Measurements from ENCODE around the gene ROPN1L.
"Not testable (repeated sequence)": the region's sequence is repeated elsewhere in the genome, so short reads cannot be mapped to it uniquely, and the experiment has no call there.

Gene ROPN1L

GRCh38 chr5:10501554-10502075 is 59.9 kb downstream of the ROPN1L start:
- no peak for DNase-seq (ENCODE audit: low spot score)

GRCh38 chr5:10502130-10502529 is 60.5 kb downstream of the ROPN1L start:
- no peak for DNase-seq (ENCODE audit: low spot score)

- DNase-seq (ENCODE audit: low spot score), result no peak
Measured at GRCh38 chr5:10502578-10502977, 60.9 kb downstream of the ROPN1L start.

DNA sequence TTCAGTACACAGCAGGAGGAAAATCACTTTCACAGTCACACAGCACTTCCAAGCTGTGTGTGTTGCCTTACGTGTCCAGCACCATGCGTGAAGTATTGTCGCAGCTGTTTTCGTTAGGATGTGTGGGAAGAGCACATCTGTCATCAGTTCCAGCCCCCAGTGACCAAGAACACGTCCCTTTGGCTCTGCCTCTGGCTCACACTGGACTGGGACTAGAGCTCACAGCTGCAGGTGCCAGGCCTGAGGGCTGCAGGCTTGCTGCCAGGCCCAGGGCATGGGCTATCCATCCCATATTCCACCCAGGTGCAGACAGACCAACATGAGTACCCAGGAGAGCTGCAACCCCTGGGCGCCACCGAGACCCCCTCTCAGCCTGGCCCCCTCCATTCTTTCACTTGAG is 61.6 kb downstream of the ROPN1L start:
- no peak for DNase-seq (ENCODE audit: low spot score)

- DNase-seq (ENCODE audit: low spot score), result no peak
Measured at GRCh38 chr5:10503997-10504793, 62.5 kb downstream of the ROPN1L start.

- no peak for DNase-seq (ENCODE audit: low spot score)
Measured at GRCh38 chr5:10505517-10506095, 63.9 kb downstream of the ROPN1L start.

DNA sequence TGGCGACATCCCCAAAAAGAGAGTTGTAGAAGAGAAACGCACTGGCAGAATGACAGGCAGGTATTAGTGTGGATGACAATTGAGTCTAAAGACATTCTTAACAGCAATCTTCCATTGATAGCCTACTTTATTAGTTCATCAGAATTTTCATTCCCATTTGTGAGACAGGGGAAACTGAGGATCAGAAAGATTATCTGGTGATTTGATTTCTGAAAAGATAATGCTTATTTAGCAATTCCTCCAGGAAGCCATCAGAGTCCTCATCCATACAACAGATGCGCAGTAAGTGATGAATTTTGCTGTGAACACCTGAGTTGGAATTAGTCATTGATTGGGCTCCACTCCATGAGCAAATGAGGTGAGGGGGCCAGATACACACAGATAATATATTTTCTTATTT is 64.9 kb downstream of the ROPN1L start:
- DNase-seq (ENCODE audit: low spot score), result no peak

- no peak for DNase-seq (ENCODE audit: low spot score)
Measured at GRCh38 chr5:10507575-10508096, 66.0 kb downstream of the ROPN1L start.

DNA sequence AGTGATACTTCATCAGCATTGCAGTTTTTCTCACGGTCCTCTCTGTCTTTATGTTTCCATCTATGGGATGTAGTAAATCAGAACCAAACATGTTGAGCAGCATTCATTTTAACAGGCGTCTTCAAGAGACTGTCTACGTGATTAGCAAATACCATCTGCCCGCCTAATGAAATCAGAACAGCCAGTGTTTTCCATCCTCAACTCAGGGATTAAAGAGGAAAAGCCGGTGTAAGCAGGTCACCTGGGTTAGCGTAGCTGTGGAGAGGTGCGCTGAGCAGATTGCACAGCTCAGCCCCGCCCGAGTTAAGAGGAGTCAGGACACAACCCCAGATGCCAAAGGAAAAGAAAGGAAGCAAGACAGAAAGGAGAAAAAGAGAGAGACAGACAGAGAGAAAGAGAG is 67.9 kb downstream of the ROPN1L start:
- DNase-seq (ENCODE audit: low spot score), result no peak

DNA sequence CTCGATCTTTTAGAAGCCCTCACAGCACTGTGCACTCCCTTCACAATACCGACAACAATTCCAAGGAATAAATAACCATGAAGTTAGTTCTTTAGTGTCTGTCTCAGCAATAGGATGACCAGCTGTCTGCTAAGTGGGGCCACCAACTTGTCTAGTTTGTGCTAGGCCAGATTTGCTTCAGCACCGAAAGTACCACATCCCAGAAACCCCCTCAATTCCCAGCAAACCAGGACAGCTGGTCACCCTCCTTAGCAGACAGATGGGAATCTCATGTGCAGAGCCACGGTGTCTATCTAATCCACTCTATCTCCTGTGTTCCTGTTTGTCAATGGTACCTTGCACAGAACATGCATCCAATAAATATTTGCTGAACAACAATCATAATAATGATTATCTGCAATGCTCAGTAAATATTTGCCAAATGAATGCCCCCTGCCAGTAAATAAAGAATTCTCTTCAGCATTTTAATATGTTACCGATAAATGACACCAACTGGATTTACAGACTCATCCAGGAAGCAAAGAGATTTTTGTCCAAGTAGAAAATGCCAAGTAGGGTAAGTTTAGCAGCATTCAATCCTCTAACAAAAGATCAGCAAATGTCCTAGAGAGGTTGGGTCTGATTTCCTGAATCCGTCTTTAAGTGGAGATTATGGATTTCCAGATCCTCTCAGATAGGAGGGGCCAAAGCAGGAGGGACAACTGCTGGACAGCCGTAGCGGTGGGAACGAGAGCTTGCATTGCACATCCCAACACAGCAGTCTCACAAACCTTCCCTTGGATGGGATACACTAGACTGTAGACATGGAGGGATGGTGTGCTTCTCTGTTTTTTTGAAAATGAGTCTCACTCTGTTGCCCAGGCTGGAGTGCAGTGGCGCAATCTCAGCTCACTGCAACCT is 70.3 kb downstream of the ROPN1L start:
- DNase-seq (ENCODE audit: low spot score), result no peak

DNA sequence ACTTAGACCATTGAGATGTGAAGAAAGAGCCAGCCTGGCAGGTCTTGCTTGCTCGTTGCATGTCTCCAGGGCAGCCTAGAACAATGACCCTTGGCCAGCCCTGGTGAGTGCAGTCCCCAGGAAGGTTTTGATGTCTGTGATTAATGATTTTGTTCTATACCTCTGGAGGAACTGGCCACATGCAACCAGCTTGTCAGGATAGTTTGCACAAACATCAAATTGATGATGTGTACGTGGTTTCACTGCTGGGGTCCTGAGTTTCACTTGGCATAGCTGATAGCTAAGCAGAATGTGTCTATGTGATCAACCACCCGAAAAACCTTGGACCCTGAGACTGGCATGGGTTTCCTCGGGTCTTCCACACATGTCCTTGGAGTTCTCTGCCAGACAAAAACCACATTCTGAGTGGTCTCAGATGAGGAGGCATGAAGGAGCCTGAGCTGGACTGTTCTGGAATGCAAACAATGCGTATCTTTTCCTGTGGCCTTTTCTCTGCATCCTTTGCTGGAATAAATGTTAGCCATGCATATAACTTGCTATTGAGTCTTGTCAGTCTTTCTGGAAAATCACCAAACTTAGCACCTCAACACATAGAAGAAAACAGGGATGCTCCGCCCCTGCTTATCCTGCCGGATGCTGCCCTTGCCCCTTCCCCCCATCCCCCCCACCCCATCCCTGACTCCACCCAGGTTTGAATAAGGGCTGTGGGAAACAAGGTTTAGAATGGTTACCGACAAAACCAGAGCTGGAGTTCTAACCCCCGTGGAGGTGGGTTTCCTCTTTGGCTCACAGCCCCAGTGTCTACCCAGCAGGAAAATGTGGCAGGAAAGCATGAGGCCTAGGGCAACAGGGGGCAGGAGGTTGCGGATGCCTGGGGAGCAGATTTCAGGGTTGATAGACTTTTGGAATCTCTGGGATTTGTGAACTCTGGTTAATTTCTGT is 72.1 kb downstream of the ROPN1L start:
- no peak for DNase-seq (ENCODE audit: low spot score)

GRCh38 chr5:10514572-10514971 is 72.9 kb downstream of the ROPN1L start:
- DNase-seq (ENCODE audit: low spot score), result not testable (repeated sequence)
